NT2/D1 (cell line): ENCODE results near the gene JUNB.

Experiments
- SUZ12 ChIP-seq: IDR thresholded peaks from 2 replicates; pipeline ENCODE4 v1.6.1; 2011; ENCODE audit not compliant: insufficient read length, insufficient read depth; ENCODE audit errors: extremely low read depth
- YY1 ChIP-seq: IDR thresholded peaks from 2 replicates; pipeline ENCODE4 v1.6.1; 2011; ENCODE audit not compliant: insufficient read length, insufficient read depth
- ZNF274 ChIP-seq: IDR thresholded peaks from 2 replicates; pipeline ENCODE4 v1.6.1; 2011; ENCODE audit warnings: mild to moderate bottlenecking, low read depth, low read length

DNA sequence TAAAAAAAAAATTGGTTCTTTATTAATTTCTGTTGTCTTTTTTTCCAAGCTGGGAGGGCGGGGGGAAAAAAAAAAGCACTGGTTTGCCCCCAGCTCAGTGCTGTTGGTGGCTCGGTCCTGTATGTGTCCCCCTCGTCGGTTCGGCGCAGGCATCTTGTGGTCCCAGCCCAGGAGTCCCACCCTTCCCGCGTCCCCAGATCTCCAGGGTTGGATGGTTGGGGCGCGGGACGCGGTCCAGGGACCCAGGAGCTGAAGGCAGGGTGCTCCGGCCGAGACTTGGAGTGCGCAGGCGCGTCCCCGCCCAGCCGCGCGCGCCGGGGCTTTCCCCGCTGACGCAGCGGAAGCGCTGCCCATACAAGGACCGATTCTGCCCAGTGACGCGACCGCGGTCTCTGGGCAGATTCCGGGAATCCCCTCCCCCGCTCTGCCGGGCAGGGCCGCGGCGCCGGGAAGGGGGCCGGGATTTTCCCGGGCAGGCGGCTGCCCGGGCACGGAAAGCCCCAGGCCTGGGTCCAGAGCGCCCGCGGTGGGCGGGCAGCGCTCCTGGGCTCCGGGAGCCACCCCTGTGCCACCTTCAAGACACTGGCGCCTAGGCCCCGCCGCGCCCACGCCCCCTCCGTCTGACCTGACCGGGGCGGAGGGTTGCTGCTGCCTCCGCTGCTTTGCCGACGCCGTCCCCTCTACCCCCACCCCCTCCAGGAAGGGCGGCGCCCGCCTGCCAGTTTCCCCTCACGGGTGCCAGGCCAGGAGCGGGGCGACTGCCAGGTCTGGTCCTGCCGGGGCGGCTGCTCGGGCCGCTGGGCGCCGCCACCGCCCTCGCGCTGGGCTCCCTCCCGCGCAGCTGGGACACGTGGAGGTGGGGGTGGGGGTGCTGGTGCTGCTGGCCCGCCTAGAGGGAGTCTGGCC lies 2.3 kb downstream of the JUNB start:
- no peak for TF ChIP-seq YY1
- TF ChIP-seq SUZ12: no peak
- no peak for TF ChIP-seq ZNF274
